Progenitor cell of endocrine pancreas (in vitro differentiated cells): ENCODE data around the gene SELENOI. TPM values are rescaled to one million over a fixed set of nuclear protein-coding genes. Genes with fewer than 3 reads are reported as not detected.

Experiments
- DNase-seq: peaks from one replicate; pipeline ENCODE4 v3.0.0; 2021; ENCODE audit warnings: low spot score; ENCODE audit not compliant: unreplicated experiment
- H3K27ac Mint-ChIP-seq: 2 replicates; pipeline ENCODE4 v1.8.0; 2021; ENCODE audit warnings: mild to moderate bottlenecking, moderate library complexity, mixed read lengths
- H3K27me3 Mint-ChIP-seq: 2 replicates; pipeline ENCODE4 v1.8.0; 2021; ENCODE audit warnings: mixed read lengths
- H3K36me3 Mint-ChIP-seq: 2 replicates; pipeline ENCODE4 v1.8.0; 2022; ENCODE audit warnings: mixed read lengths; ENCODE audit not compliant: insufficient read depth
- H3K4me1 Mint-ChIP-seq: 2 replicates; pipeline ENCODE4 v1.8.0; 2021; ENCODE audit warnings: low read depth, mixed read lengths
- H3K4me3 Mint-ChIP-seq: 2 replicates; pipeline ENCODE4 v1.8.0; 2021; ENCODE audit warnings: low read depth, mild to moderate bottlenecking, moderate library complexity, mixed read lengths
- H3K9me3 Mint-ChIP-seq: 2 replicates; pipeline ENCODE4 v1.8.0; 2021; ENCODE audit warnings: low read depth, mixed read lengths
- total RNA-seq: library from RNA; stranded (reverse); gene quantifications from 2 replicates; pipeline ENCODE4 v1.2.1, GENCODE V29; 2021
- TF ChIP-seq, protein P1 (sequence below): fragments of 200-600 bp; sonication (generic); IDR thresholded peaks from one replicate; pipeline ENCODE4 v1.5.0; 2021; ENCODE audit warnings: antibody characterized with exemption, mild to moderate bottlenecking; ENCODE audit not compliant: unreplicated experiment

SELENOI gene
- total RNA-seq, 1 donor from 2014 or later: 46.2 TPM

DNA sequence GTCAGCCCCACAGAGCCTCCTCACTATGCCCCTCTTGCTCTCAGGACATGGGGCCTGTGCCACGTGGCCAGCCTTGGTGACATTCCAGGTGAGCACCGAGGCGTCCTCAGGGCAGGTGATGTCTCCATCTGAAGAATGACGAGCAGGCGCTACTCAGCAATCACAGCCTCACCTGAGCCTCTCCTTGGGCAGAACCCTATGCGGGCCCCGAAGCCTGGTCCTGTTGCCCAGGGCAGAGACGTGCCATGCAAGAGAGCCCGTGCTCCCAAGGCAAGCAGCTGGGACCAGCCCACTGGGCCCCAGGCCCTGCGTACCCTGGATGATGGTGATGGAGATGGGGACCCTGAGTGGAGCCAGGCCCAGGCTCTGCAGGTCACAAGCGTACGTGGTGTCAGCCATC, 32.5 kb upstream of the SELENOI start:
- no peak for DNase-seq
- no peak overlapping the region for H3K27ac Mint-ChIP-seq
- TF ChIP-seq, protein P1, sequence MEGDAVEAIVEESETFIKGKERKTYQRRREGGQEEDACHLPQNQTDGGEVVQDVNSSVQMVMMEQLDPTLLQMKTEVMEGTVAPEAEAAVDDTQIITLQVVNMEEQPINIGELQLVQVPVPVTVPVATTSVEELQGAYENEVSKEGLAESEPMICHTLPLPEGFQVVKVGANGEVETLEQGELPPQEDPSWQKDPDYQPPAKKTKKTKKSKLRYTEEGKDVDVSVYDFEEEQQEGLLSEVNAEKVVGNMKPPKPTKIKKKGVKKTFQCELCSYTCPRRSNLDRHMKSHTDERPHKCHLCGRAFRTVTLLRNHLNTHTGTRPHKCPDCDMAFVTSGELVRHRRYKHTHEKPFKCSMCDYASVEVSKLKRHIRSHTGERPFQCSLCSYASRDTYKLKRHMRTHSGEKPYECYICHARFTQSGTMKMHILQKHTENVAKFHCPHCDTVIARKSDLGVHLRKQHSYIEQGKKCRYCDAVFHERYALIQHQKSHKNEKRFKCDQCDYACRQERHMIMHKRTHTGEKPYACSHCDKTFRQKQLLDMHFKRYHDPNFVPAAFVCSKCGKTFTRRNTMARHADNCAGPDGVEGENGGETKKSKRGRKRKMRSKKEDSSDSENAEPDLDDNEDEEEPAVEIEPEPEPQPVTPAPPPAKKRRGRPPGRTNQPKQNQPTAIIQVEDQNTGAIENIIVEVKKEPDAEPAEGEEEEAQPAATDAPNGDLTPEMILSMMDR: no peak
- H3K4me3 Mint-ChIP-seq: no peak overlapping the region
- H3K27me3 Mint-ChIP-seq: peaks cover 7% of the 10 kb centered on the region
- H3K4me1 Mint-ChIP-seq: peaks cover 6% of the 10 kb centered on the region
- H3K9me3 Mint-ChIP-seq: no peaks in the 10 kb centered on the region
- no peaks in the 10 kb centered on the region for H3K36me3 Mint-ChIP-seq

DNA sequence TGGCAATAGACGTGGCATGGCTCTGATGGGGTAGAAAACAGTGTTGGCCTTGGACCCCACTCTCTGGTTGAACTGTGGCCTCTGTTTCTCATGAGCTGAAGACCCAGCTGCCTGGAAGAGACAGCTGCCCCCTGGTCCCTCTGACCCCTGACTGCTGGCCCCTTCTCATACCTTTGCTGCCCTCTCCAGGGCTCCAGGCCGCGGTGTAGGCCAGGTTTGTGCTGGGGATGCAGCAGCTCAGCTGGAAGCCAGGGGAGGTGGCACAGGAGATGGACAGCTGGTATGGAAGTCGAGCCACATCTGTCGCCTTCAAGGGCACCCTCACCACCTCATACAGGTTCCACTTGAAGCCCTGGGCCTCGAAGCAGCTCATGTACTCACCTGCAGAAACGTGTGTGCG, 31.7 kb upstream of the SELENOI start:
- H3K9me3 Mint-ChIP-seq: no peaks in the 10 kb centered on the region
- TF ChIP-seq, protein P1: peak; percentile 41
- H3K4me3 Mint-ChIP-seq: no peak overlapping the region
- no peak overlapping the region for H3K27ac Mint-ChIP-seq
- no peaks in the 10 kb centered on the region for H3K36me3 Mint-ChIP-seq
- peaks cover 11% of the 10 kb centered on the region for H3K27me3 Mint-ChIP-seq
- H3K4me1 Mint-ChIP-seq: peaks cover 6% of the 10 kb centered on the region
- no peak for DNase-seq

DNA sequence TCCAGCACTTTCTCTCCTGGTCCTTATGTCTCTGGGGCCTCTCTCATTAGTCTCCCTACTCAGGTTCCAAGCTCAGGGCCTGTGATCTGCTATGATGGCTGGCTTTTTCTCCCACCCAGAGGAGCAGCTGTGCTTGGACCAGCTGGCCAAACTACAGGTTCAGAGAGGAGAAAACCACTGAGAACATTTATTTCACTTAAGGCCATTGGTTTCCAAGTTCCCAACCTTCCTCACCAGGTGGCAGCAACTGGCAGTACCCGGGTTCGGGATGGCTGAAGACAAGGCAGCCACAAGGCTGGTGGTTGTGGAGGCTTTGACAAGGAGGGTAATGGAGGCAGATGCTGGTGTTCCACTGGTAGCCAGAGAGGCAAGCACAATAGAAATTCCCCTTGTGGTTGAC, 29.9 kb upstream of the SELENOI start:
- TF ChIP-seq, protein P1: peak; percentile 18
- H3K9me3 Mint-ChIP-seq: no peaks in the 10 kb centered on the region
- H3K4me1 Mint-ChIP-seq: peaks cover 6% of the 10 kb centered on the region
- H3K27me3 Mint-ChIP-seq: peaks cover 15% of the 10 kb centered on the region
- no peak for DNase-seq
- no peak overlapping the region for H3K4me3 Mint-ChIP-seq
- H3K27ac Mint-ChIP-seq: no peak overlapping the region
- H3K36me3 Mint-ChIP-seq: no peaks in the 10 kb centered on the region

DNA sequence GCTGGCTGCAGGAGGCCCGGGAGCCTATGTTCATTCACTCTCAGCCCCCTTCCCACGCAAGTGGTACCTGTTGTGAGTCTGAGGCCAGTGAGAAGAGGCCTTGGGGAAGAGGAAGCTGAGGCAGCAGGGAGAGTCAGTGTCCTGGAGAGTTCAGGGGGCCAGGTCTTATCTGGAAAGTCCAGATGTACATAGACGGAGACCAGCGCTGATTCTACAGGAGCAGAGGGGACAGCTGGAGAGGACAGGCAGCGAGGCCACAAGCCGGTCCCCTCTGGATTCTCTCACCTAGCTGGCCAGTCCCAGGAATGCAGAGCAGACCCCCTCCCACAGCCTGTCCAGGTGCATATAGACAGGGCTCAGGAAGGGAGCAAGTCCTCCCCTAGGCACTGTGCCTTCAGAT, 29.1 kb upstream of the SELENOI start:
- Mint-ChIP-seq H3K36me3 (no peaks in the 10 kb centered on the region), H3K4me1 (peaks cover 6% of the 10 kb centered on the region), H3K9me3 (no peaks in the 10 kb centered on the region), H3K27ac (no peak overlapping the region), H3K4me3 (no peak overlapping the region), H3K27me3 (peaks cover 18% of the 10 kb centered on the region)
- DNase-seq: no peak
- TF ChIP-seq, protein P1: no peak

DNA sequence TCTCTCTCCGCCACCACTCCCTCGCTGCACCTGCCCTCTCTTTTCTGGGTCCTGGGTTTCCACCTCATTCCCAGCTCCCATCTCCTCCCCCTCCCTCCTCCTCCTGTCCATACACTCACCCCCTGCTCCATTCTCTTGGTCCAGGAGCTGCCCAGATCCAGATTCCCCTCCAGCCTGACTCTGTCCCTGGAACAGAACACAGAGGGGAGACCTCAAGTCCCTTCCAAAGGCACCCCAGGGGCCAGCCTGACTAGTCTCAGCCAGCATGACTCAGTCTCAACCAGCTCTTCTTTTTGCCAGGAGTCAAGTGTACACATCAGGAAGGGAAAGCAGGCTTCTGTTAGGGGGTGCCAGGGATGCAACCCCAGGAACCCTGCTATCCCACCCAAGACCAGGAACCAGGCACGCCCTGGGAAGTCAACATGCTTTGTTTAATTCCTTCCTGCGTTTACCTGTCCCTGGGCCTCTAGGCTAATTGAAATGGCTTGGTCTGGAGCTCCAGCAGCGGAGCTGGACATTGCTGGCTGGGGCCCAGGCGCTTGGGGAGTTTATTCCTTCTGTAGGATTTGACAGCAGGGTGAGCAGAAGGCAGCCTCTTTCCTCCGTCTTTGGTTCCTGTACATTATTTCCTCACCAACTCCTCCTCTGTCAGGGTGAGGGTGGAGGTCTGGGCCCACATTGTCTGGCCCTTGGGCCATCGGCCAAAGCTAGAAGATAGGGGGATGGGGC, 28.4 kb upstream of the SELENOI start:
- no peak overlapping the region for H3K4me3 Mint-ChIP-seq
- peaks cover 6% of the 10 kb centered on the region for H3K4me1 Mint-ChIP-seq
- H3K27ac Mint-ChIP-seq: no peak overlapping the region
- H3K27me3 Mint-ChIP-seq: peaks cover 18% of the 10 kb centered on the region
- no peaks in the 10 kb centered on the region for H3K36me3 Mint-ChIP-seq
- no peak for DNase-seq
- no peaks in the 10 kb centered on the region for H3K9me3 Mint-ChIP-seq
- TF ChIP-seq, protein P1: no peak
